ENCODE results near the gene L3MBTL4.

GRCh38 chr18:6409933-6410332 is 4.8 kb downstream of the L3MBTL4 start:
- TF ChIP-seq EGR1 (IDR thresholded peaks at IDR 0.05; ENCODE audit: low read depth in 2 of 2) (no peak), REST (IDR thresholded peaks at IDR 0.05) (no peak), JUND (IDR thresholded peaks at IDR 0.05) (no peak), CTCF (IDR thresholded peaks at IDR 0.05; ENCODE audit: low read depth, low read length, missing input control) (no peak), ATF3 (IDR thresholded peaks at IDR 0.05) (no peak), MAX (IDR thresholded peaks at IDR 0.05) (no peak), GABPA (IDR thresholded peaks at IDR 0.05 in 1 of 2, conservative IDR thresholded peaks at IDR 0.05 in 1 of 2) (no peak), TAF1 (conservative IDR thresholded peaks at IDR 0.05) (no peak), YY1 (IDR thresholded peaks at IDR 0.05) (no peak), FOXA1 (IDR thresholded peaks at IDR 0.05) (no peak)

All from liver (tissue), 3 donors.